Colon (tissue), 2 donors: Measurements from ENCODE around the gene ORC6.
"Not testable (repeated sequence)": the region's sequence is repeated elsewhere in the genome, so short reads cannot be mapped to it uniquely, and the experiment has no call there.

ENCODE experiments used
- FAIRE-seq: peaks from 2 replicates; lab custom pipeline; 2012; peaks lifted over from hg19 to GRCh38; lab: Jason Lieb, UNC
- donor health status: control.
- donor health status: control.

ORC6 gene

GRCh38 chr16:46689365-46690280 lies at the start of gene ORC6:
Gene ORC6 (plus strand): TSS chr16:46689659. CDS start chr16:46689706, 47 bp downstream.
- FAIRE-seq, result no peak

GRCh38 chr16:46648656-46649055 lies 40.8 kb upstream of the ORC6 start:
- FAIRE-seq, result no peak

GRCh38 chr16:46649588-46650253 lies 39.7 kb upstream of the ORC6 start:
- no peak for FAIRE-seq

- FAIRE-seq, result no peak
Measured at GRCh38 chr16:46650254-46650623, 39.2 kb upstream of the ORC6 start.

GRCh38 chr16:46651305-46651704 lies 38.2 kb upstream of the ORC6 start:
- FAIRE-seq, result no peak

GRCh38 chr16:46658925-46659324 lies 30.5 kb upstream of the ORC6 start:
- FAIRE-seq, result no peak

GRCh38 chr16:46662123-46662522 lies 27.3 kb upstream of the ORC6 start:
- no peak for FAIRE-seq

- no peak for FAIRE-seq
Measured at GRCh38 chr16:46673320-46674013, 16.0 kb upstream of the ORC6 start.

- FAIRE-seq, result not testable (repeated sequence)
Measured at GRCh38 chr16:46677943-46678342, 11.5 kb upstream of the ORC6 start.

GRCh38 chr16:46681867-46682266 lies 7.6 kb upstream of the ORC6 start:
- FAIRE-seq, result peak; percentile 5

GRCh38 chr16:46686815-46687473 lies 2.5 kb upstream of the ORC6 start:
- no peak for FAIRE-seq

- FAIRE-seq, result no peak
Measured at GRCh38 chr16:46687486-46687885, 2.0 kb upstream of the ORC6 start.

GRCh38 chr16:46688101-46688653 lies 1.3 kb upstream of the ORC6 start:
- no peak for FAIRE-seq

GRCh38 chr16:46688654-46689364 lies 650 bp upstream of the ORC6 start, which contains the start of gene VPS35:
Gene VPS35 (minus strand): TSS chr16:46689178. CDS start chr16:46689133, 45 bp downstream.
- FAIRE-seq, result no peak

- FAIRE-seq, result no peak
Measured at GRCh38 chr16:46690281-46691178, 1.1 kb downstream of the ORC6 start.

- no peak for FAIRE-seq
Measured at GRCh38 chr16:46691726-46692125, 2.3 kb downstream of the ORC6 start.

- FAIRE-seq, result no peak
Measured at GRCh38 chr16:46693598-46693997, 4.1 kb downstream of the ORC6 start.

- no peak for FAIRE-seq
Measured at GRCh38 chr16:46695937-46696336, 6.5 kb downstream of the ORC6 start.

GRCh38 chr16:46696957-46697356 lies 7.5 kb downstream of the ORC6 start:
- FAIRE-seq, result no peak

GRCh38 chr16:46700048-46700447 lies 10.6 kb downstream of the ORC6 start:
- no peak for FAIRE-seq
